Islet of Langerhans (tissue), 1 donor: Measurements from ENCODE around the gene SENP8.
A peak's percentile ranks its signal among the peaks of the same experiment; 100 is the strongest.
"Not testable (repeated sequence)": the region's sequence is repeated elsewhere in the genome, so short reads cannot be mapped to it uniquely, and the experiment has no call there.

Experiments used
- FAIRE-seq: peaks from one replicate; lab custom pipeline; 2011; peaks lifted over from hg19 to GRCh38; lab: Jason Lieb, UNC

SENP8 gene

GRCh38 chr15:72155635-72156616 is 37.7 kb downstream of the SENP8 start:
- peak; percentile 76 for FAIRE-seq

GRCh38 chr15:72156928-72157327 is 38.7 kb downstream of the SENP8 start:
- no peak for FAIRE-seq

DNA sequence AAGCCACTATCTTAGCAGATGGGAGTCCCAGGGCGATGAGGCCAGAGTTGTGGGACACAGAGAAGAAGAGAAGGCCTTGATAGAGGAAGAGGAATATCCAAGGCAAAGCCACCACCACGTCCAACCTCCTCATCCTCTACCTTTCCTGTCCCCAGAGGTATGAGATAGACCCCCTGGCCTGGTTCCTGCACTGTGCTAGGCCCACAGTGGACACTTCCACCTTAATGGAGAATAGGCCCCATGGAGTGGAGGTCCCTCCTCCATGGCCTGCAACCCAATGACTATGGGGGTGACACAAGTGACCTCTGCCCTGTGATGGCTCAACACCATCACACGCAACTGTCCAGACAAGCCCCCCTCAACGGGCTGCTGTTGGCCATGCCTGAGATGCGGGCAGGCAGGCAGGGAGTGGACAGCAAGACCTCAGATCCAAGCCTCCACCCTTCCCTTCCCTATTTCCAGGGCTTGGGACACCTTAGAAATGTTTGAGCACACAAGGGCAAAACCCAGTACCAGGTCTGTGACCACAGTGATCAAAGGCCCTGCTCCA is 42.6 kb downstream of the SENP8 start:
- no peak for FAIRE-seq

- FAIRE-seq = no peak
Observed at GRCh38 chr15:72161361-72162132, 43.3 kb downstream of the SENP8 start.

- no peak for FAIRE-seq
Observed at GRCh38 chr15:72162569-72162968, 44.4 kb downstream of the SENP8 start.

- no peak for FAIRE-seq
Observed at GRCh38 chr15:72163719-72164118, 45.5 kb downstream of the SENP8 start.

GRCh38 chr15:72166716-72167417 is 48.7 kb downstream of the SENP8 start:
- no peak for FAIRE-seq

DNA sequence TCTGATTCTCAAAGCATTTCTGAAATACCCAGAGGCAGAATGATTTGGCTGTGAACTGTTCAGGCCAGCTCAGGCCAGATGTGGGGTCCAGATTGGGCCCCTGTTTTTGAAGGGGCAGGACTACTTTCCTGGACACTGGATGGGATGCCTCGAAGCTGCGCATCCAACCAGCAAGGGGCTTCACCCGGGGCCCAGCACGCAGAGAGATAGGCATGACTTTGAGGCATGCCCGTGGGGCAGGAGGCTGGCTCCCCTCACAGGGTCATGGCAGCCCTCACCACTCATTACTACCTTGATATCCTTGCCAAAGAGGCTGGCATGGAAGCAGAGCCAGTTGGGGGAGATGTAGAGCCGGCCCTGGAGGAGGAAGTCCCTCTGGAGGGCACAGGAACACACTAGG is 49.2 kb downstream of the SENP8 start:
- no peak for FAIRE-seq

DNA sequence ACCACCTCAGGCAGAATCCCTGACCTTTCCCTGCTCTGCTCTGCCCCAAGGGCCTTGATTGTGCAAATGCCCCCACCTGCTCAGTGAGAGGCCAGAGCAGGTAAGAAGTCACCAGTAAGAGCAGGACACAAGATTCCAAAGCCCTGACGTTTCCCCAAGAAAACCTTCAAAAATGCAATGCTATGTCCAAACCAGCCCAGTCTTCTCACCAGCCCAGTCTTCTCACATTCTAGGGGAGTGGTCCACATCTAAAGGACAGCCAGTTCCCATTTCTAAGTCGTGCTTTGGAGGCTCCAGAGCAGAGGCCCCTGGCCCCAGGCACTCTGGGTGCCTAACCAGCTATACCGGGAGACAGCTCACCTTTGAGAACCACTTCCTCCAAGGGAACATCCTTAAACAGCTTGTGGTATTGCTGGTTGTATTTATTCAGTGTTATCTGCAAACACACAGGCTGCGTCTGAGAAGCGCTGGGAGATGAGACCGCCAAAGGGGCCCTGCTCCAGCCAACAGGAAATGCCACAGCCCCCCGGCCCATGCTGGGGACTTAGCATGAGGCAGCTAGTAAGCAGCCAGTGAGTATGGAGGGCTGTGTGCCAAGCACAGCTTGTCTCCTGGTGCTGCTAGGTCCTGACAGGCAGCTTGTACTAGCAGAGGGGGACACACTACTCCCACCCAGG is 50.1 kb downstream of the SENP8 start:
- FAIRE-seq = no peak

DNA sequence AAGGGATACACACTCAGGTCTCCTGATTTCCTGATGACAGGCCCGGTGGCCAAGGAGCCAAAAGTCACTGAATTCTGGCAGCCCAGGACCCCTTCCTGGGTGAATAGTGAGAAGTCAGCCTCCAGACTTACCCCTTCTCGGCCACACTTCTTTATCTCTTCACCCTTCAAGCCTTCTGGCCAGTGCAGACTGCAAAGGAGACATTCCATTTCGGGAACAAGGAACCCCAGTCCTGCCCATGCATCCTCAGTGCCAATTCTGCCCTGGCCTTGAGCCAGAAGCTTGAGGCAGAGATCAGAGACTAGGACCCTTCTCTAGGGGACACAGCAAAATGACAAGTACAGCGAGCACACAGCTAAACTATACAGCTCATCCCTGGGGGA is 50.6 kb downstream of the SENP8 start:
- FAIRE-seq = no peak

GRCh38 chr15:72169236-72169920 is 51.2 kb downstream of the SENP8 start:
- no peak for FAIRE-seq

- no peak for FAIRE-seq
Observed at GRCh38 chr15:72169921-72170611, 51.9 kb downstream of the SENP8 start.

GRCh38 chr15:72170691-72171090 is 52.5 kb downstream of the SENP8 start:
- FAIRE-seq = no peak

DNA sequence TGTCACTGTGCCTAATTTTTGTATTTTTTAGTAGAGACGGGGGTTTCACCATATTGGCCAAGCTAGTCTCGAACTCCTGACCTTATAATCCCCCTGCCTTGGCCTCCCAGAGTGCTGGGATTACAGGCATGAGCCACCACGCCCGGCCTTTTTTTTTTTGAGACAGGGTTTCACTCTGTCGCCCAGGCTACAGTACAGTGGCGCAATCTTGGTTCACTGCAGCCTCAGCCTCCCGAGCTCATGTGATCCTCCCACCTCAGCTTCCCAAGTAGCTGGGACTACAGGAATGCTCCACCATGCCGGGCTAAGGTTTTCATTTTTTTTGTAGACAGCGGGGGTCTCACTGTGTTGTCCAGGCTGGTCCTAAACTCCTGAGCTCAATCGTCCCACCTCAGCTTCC is 53.8 kb downstream of the SENP8 start:
- FAIRE-seq = not testable (repeated sequence)

GRCh38 chr15:72172796-72173195 is 54.6 kb downstream of the SENP8 start:
- FAIRE-seq = no peak

DNA sequence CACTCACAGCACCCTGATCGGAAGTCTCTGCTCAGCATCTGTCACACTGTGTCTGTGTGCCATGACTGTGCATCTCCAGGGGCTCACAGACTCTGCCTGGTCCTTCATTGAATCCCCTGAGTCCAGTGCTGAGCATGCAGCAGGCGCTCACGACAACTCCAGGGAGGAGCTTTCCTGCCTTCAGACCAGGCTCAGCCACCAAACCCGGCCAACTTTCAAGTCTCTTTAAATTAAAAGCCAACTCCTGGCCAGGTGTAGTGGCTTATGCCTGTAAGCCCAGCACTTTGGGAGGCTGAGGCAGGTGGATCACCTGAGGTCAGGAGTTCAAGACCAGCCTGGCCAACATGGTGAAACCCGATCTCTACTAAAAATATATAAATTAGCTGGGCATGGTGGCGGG is 55.2 kb downstream of the SENP8 start:
- FAIRE-seq = no peak

DNA sequence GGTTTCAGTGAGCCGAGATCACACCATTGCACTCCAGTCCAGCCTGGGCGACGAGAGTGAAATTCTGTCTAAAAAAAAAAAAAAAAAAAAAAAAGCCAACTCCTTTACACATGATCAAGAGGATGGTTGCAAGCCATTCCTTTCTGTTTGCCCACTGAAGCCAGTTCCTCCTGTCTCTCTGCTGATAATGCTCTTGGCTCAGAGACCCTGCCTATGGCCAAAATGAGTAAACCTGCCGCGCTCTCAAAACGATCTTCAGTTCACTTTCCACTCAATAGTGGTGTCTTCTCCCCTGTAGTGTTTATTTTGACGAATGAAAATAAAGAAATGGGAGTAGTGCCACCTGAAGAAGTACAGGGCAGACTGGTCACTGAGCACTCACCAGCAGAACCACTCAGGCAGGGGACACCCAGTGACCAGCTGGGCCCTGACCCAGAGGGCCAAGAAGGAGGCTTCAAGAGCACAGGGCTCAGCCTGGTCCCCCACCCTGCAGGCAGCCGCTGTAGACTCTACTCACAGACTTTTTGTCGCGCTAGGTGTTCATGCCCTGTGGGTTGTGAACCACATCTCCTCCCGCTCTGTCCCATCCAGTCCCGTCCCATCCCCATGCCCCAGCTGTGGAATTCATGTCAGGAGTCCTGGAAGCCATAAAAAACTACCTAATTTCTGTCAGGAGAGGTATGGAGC is 55.8 kb downstream of the SENP8 start:
- FAIRE-seq = no peak

- FAIRE-seq = no peak
Observed at GRCh38 chr15:72174551-72175165, 56.5 kb downstream of the SENP8 start.
